Panc1 (cell line): ENCODE measurements around the gene ADAMTS16.

Experiments used
- CTCF ChIP-seq: fragments of 450-650 bp; IDR thresholded peaks from 2 replicates; pipeline ENCODE4 v1.5.1; 2017; ENCODE audit warnings: mild to moderate bottlenecking
- POLR2AphosphoS5 ChIP-seq: IDR thresholded peaks from 2 replicates; pipeline ENCODE4 v1.6.1; 2012; ENCODE audit warnings: mild to moderate bottlenecking, low read depth, low read length, moderate library complexity
- REST ChIP-seq, 2 experiments: IDR thresholded peaks; 2 replicates each; pipeline ENCODE4 v1.6.1; 2011 to 2012; ENCODE audit warnings: low read depth in 2 of 2, control low read depth in 1 of 2, low read length in 1 of 2, mild to moderate bottlenecking in 1 of 2, moderate library complexity in 1 of 2; ENCODE audit not compliant: insufficient read depth in 1 of 2
- SIN3A ChIP-seq: IDR thresholded peaks from 2 replicates; pipeline ENCODE4 v1.6.1; 2012; ENCODE audit warnings: low read depth, mild to moderate bottlenecking, low read length, moderate library complexity, borderline replicate concordance; ENCODE audit not compliant: insufficient read depth
- TCF7L2 ChIP-seq: IDR thresholded peaks from 2 replicates; pipeline ENCODE4 v1.6.1; 2011; ENCODE audit warnings: mild to moderate bottlenecking, low read depth, low read length, inconsistent platforms

- no peak for TF ChIP-seq CTCF
- TF ChIP-seq POLR2AphosphoS5: no peak
- no peak for TF ChIP-seq REST (IDR thresholded peaks at IDR 0.05; ENCODE audit: insufficient read depth in 1 of 2, low read depth in 2 of 2, low read length in 1 of 2)
- TF ChIP-seq TCF7L2: no peak
- no peak for TF ChIP-seq SIN3A
Measured at GRCh38 chr5:5134107-5134506, 6.0 kb upstream of the ADAMTS16 start.
